Activated CD8-positive, alpha-beta memory T cell treated with anti-CD3 and anti-CD28 coated beads, Interleukin-2, amount 50 U/mL, for 24 hours (primary cell): ENCODE data around the gene ATXN2L.
"Not testable (repeated sequence)": the region's sequence is repeated elsewhere in the genome, so short reads cannot be mapped to it uniquely, and the experiment has no call there.

ENCODE experiments used
- DNase-seq: peaks from one replicate; pipeline ENCODE4 v3.0.0-alpha.2; 2020; ENCODE audit errors: extremely low read depth

The ATXN2L gene

DNA sequence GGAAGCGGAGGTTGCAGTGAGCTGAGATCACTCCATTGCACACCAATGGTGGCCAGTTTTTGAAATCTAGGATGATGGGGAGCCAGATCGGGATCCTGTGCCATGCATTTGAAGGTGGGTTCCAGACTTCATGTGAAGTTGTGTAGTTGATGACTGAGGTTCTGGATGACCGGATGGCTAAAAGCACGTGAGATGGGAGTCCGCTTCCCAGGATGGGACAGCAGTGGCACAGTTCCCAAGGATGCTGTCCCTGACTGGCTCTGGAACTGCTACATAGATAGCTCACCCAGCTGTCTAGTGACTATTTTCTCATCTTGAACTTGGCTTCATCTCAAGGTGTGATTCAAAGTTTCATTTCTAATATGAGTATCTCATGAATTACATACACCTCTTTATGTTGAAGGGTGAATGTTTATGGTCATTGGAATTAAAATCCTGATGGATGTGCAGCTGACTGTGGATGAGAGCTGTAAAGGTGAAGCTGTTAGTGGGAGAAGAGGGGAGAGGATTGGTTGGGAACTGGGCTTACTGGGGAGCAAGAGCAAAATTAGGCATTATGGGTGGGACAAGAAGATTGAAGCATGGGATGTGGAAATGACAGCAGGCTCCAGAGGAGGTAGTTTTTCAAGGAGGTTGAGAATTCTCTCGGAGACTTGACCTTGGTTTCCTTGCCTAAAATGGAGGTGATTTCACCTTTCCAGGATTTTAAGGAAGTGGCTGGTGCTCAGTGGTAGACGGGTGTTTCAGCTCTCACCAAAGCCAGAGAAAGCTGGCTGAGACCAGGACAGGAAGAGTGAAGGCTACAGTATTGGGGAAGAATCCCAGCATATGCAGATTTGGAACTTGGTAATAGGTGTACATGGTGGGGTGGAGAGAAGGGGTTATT lies 15.1 kb downstream of the ATXN2L start:
- DNase-seq = no peak

- DNase-seq = no peak
Observed at GRCh38 chr16:28838558-28838918, 15.7 kb downstream of the ATXN2L start.

DNA sequence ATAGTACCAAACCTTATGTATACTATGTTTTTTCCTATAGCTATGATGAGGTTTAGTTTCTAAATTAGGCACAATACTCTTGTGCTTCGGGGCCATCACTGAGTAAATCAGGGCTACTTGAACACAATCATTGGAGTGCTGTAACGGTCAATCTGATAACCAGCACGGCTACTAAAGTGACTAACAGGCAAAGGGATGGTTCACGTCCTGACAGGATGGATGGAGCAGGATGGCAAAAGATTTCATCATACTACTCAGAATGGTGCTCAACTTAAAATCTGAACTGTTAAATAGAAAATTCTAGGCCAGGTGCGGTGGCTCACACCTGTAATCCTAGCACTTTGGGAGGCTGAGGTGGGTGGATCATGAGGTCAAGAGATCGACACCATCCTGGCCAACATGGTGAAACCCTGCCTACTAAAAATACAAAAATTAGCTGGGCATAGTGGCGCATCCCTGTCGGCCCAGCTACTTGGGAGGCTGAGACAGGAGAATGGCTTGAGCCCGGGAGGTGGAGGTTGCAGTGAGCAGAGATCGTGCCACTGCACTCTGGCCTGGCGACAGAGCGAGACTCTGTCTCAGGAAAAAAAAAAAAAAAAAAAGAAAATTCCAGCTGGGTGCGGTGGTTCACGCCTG lies 16.3 kb downstream of the ATXN2L start:
- DNase-seq = no peak

- no peak for DNase-seq
Observed at GRCh38 chr16:28839899-28840298, 17.1 kb downstream of the ATXN2L start.

DNA sequence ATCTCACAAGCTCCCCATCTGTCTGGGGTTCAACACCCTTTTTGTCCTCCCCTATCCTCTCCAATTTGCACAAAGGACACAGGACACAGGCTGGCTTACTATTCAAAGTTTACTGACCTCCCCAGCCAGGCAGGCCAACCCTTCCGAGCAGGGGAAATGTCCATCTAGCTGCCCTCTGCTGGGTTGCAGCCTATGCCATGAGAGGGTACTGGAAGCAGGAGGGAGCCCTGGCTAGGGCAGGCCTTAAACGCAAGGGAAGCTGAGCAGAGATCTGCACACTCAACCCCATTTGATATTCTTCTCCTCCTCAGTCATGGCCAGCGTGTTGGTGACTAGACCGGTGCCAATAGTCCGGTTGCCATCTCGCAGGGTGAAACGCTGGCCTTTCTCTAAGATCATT lies 19.9 kb downstream of the ATXN2L start:
- DNase-seq = no peak

GRCh38 chr16:28843766-28844165 lies 21.0 kb downstream of the ATXN2L start:
- no peak for DNase-seq

GRCh38 chr16:28844226-28844885 lies 21.6 kb downstream of the ATXN2L start:
- DNase-seq = no peak

- DNase-seq = no peak
Observed at GRCh38 chr16:28845293-28845692, 22.5 kb downstream of the ATXN2L start.

DNA sequence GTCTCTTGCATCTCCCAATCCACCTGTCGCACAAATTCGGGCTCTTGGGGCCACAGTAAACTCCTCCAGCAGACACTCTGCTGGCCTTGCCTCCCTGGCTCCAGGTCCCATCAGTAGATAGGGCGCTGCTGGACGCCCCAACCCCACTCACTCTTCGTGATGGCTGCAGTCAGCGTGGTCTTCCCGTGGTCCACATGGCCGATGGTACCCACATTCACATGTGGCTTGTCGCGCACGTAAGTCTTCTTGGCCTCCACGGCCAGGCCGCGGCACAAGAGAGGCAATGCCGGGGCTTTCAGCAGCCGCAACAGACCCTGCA lies 22.9 kb downstream of the ATXN2L start:
- DNase-seq = no peak

DNA sequence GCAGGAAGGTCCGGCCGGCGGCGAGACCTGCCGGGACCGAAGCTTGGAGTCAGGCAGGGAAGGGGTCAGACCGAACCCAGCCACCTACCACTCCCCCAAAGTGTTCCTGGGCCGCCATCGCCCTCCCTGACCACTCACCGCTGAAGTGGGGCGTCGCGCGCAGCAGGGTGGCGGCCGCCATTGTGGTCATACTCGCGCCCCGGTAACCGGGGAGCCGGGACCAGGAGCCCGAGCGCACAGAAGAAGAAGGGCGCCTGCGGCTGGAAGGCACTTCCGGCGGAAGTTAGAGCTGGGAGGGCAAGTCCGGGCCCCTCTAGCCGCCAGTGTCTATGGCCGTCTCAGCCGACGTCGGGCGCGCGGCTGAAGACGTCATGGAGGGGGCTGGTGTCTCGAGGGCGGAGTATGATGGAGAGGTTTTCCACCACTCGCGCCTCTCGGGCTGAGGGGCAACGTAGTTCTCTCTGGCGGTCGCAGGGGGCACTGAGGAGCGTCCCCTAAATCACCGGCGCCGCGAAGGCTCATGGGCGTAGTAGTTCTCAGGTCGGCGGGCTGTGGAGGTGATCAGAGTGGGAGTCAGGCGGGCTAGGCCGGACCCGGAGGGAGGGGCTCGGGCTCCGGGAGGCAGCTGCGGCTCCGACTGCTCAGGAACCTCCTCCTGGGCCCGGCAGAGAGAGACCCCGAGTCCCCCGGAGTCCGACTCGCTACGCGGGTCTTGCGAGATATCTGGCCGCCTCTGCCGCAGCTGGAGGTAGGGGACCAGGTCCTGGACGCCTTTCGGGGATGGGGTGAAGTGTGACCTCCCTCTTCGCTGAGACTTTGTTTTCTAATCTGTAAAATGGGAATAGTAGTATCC lies 23.5 kb downstream of the ATXN2L start, which contains the start of gene TUFM:
TUFM (minus strand) TSS at position 269 of the 853 bp plus-strand sequence; CDS start at position 190, 79 bp downstream.
- DNase-seq = peak; percentile 96

DNA sequence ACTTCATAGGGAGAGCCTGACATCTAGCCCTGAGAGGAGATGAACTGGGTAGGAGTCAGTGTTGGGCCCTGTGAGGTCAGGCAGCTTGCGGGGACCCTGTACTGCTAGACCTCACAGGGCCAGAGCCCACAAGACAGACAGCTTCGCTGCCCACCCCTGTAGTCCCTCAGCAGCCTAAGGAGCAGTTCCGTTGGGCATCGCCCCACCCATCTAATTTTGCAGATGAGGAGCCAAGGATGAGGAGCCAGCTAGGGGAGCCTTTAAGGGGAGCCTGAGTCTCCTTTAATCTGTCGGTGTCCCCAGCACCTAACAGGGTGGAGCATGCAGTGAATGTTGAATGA lies 24.1 kb downstream of the ATXN2L start:
- no peak for DNase-seq

DNA sequence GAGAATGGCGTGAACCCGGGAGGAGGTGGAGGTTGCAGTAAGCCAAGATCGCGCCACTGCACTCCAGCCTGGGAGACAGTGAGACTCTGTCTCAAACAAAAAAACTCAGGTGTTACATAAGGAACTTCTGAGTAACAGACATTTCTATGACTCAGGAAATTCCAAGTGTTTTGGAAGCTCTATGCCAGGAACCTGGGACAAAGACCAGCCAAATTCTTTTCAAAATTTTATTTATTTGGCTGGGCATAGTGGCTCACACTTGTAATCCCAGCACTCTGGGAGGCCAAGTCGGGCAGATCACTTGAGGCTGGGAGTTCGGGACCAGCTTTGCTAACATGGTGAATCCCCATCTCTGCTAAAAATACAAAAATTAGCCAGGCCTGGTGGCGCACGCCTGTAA lies 35.6 kb downstream of the ATXN2L start:
- no peak for DNase-seq

GRCh38 chr16:28859326-28859725 lies 36.5 kb downstream of the ATXN2L start:
- no peak for DNase-seq

- no peak for DNase-seq
Observed at GRCh38 chr16:28863929-28864793, 41.4 kb downstream of the ATXN2L start.

GRCh38 chr16:28865001-28865688 lies 42.3 kb downstream of the ATXN2L start:
- DNase-seq = no peak

DNA sequence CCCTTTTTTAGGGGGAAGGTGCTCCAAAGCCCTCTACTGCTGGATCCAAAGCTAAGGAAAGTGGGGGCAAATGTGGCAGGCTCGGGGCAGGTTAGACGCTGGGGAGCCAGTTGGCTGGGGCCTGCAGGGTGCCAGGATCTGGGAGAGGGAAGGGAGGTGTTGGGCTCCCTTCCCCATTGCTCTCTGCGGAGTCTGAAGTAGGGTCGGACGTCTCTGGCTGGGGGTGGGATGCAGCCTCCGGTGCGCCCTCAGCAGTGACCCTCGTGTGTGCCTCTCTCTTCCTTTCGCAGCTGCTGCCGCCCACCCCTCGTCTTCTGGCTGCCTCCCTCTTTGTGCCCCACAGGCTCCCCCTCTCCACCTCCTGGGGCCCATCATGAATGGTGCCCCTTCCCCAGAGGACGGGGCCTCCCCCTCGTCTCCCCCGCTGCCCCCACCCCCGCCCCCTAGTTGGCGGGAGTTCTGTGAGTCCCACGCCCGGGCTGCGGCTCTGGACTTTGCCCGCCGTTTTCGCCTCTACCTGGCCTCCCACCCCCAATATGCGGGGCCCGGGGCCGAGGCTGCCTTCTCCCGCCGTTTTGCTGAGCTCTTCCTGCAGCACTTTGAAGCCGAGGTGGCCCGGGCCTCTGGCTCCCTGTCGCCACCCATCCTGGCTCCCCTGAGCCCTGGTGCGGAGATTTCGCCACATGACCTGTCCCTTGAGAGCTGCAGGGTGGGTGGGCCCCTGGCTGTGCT lies 43.1 kb downstream of the ATXN2L start:
- DNase-seq = no peak

- DNase-seq = no peak
Observed at GRCh38 chr16:28866454-28866804, 43.6 kb downstream of the ATXN2L start.

GRCh38 chr16:28867241-28867640 lies 44.4 kb downstream of the ATXN2L start:
- DNase-seq = no peak

DNA sequence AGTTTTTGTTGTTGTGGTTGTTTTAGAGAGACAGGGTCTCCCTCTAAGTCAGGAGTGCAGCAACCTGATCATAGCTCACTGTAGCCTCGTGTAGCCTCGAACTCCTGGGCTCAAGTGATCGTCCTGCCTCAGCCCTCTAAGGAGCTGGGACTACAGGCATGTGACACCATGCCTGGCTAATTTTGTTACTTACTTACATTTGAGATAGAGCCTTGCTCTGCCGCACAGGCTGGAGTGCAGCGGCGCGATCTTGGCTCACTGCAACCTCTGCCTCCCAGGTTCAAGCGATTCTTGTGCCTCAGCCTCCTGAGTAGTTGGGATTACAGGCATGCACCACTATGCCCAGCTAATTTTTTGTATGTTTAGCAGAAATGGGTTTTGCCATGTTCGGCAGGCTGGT lies 44.8 kb downstream of the ATXN2L start:
- DNase-seq = not testable (repeated sequence)

- no peak for DNase-seq
Observed at GRCh38 chr16:28869201-28869600, 46.4 kb downstream of the ATXN2L start.
